Heart left ventricle (tissue), 16 donors: ENCODE data around the gene DENND6B. TPM values are rescaled to one million over a fixed set of nuclear protein-coding genes. Genes with fewer than 3 reads are reported as not detected.
A peak's percentile ranks its signal among the peaks of the same experiment; 100 is the strongest.

Source experiments
- ATAC-seq, 4 donors: fragments of 200-7000 bp; cut with Tn5 transposase; one replicate each; pipeline ENCODE4 v1.9.1; 2020 to 2022; ENCODE audit warnings: moderate library complexity in 4 of 4, mild to moderate bottlenecking in 3 of 4, moderate number of reproducible peaks in 1 of 4
- DNase-seq, 5 donors: peaks; one replicate each; pipeline ENCODE4 v3.0.0-alpha.2; 2020
- H3K27ac ChIP-seq, 12 donors: fragments of 200-600 bp; sonication (generic) in 4 of 12; one replicate each; pipeline versions ENCODE4 v1.5.0 to v1.8.0; 2016 to 2022; ENCODE audit warnings: mild to moderate bottlenecking in 2 of 12
- H3K27me3 ChIP-seq, 9 donors: fragments of 200-600 bp; sonication (generic) in 2 of 9; one replicate each; pipeline versions ENCODE4 v1.5.1 to v1.8.0; 2016 to 2022; ENCODE audit warnings: mild to moderate bottlenecking in 3 of 9
- H3K36me3 ChIP-seq, 9 donors: fragments of 200-600 bp; sonication (generic) in 2 of 9; one replicate each; pipeline versions ENCODE4 v1.5.0 to v1.8.0; 2018 to 2022; ENCODE audit warnings: mild to moderate bottlenecking in 2 of 9
- H3K4me1 ChIP-seq, 12 donors: fragments of 200-600 bp; sonication (generic) in 4 of 12; one replicate each; pipeline versions ENCODE4 v1.5.0 to v1.8.0; 2016 to 2022; ENCODE audit warnings: mild to moderate bottlenecking in 3 of 12
- H3K4me3 ChIP-seq, 12 donors: fragments of 200-600 bp; sonication (generic) in 4 of 12; one replicate each; pipeline versions ENCODE4 v1.5.0 to v1.8.0; 2017 to 2022; ENCODE audit warnings: mild to moderate bottlenecking in 9 of 12, moderate library complexity in 4 of 12
- H3K9me3 ChIP-seq, 12 donors: fragments of 200-600 bp; sonication (generic) in 4 of 12; one replicate each; pipeline versions ENCODE4 v1.5.0 to v1.8.0; 2016 to 2022; ENCODE audit warnings: mild to moderate bottlenecking in 1 of 12
- POLR2A ChIP-seq, 2 donors: fragments of 450-650 bp; IDR thresholded peaks; one replicate each; pipeline ENCODE4 v1.6.1; 2017; ENCODE audit warnings: antibody characterized with exemption in 2 of 2, mild to moderate bottlenecking in 2 of 2, moderate library complexity in 2 of 2
- WGBS, 4 donors: extraction: QIAGEN DNeasy Blood & Tissue Kit in 2 of 4; methylation state at CpG; one replicate each; pipeline versions ENCODE4 v1.1.5 to v1.1.7; 2013 to 2018; 5-methylcytosine and 5-hydroxymethylcytosine counted together
- intact Hi-C, 10 donors: fragments of 100-400 bp; cut with DNase I; formaldehyde crosslinking; loops; one replicate each; pipeline versions ENCODE4 v1.11.1 to v1.14.2; 2022
- polyA plus RNA-seq, 2 donors: library from polyadenylated mRNA; stranded (reverse); fragments of 200-250 nt; gene quantifications; one replicate each; pipeline ENCODE4 v1.2.3, GENCODE V29; 2013
- total RNA-seq, 9 donors: library from RNA; depleted of rRNA in 2 of 9; stranded (reverse); fragments of >200 nt in 2 of 9; fragmentation: NEBNext Ultra II Directional in 3 of 9; extraction: Animal tissue kit (Norgen Biotek cat#: 25700) in 3 of 9; gene quantifications; one replicate each; pipeline versions ENCODE4 v1.1.0 to v1.2.4, GENCODE V29; 2016 to 2023
- TF ChIP-seq, protein P1 (sequence below), 12 donors: fragments of 200-600 bp; sonication (generic) in 4 of 12; IDR thresholded peaks; one replicate each; pipeline versions ENCODE4 v1.5.0 to v1.8.0; 2018 to 2022; ENCODE audit warnings: antibody characterized with exemption in 12 of 12, mild to moderate bottlenecking in 5 of 12
- donor health status: ischemic (EF 13 %, LVEDD 7.1; RV severe dilation, severe dysfunction).
- donor health status: healthy with polysubstance abuse.
- donor health status: DM: no; HTN: yes; CAD: no.
- donor health status: DM: no; HTN: no; CAD: no.
- donor health status: ischemic (EF 25% LVEDD 6.9; RV normal size, moderate dysfunction).
- donor health status: ischemic (EF 25% LVEDD 5.7; RV mildly dilated, moderate dysfunction).
- donor health status: healthy.
- donor health status: DM: yes; HTN: yes; CAD: no.
- donor health status: ischemic (EF 35%, LVEDD 5.7; RV mildly dilated, moderate dysfunction).
- donor health status: nonischemic (EF 11% LVEDD 7.7; RV severe dilation, severe dysfunction).
- donor health status: DM: yes; HTN: yes; CAD: no.
- donor health status: PGD.
- donor health status: ischemic (EF 29% LVEDD 5.4; RV normal size, mild dysfunction).
- donor health status: nonischemic (EF 23%, LVEDD 6.1; RV moderate dilation, normal function).

Gene DENND6B
- total and polyA plus RNA-seq, 11 donors, result 1.0 to 3.2 (median 1.5) TPM

DNA sequence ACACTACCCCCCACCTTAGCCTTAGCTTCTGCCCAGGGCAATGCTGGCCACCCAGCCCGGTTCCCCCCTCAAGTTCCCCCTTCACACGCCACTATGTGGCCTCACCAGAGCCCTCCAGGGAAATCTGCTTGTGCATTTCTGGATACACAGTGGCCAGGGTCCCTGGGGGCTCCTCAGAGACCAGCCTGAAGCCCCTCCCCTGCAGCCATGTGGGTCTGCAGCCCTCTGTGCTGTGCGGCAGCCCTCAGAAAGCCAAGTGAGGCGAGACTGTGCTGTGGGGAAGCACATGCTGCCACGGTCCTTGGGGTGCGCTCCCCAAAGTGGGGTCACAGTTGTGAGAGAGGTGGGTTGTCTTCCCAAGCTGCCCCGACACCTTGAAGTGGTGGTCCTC is 17.2 kb downstream of the DENND6B start:
- TF ChIP-seq POLR2A (IDR thresholded peaks at IDR 0.05), result no peak
- TF ChIP-seq, protein P1, sequence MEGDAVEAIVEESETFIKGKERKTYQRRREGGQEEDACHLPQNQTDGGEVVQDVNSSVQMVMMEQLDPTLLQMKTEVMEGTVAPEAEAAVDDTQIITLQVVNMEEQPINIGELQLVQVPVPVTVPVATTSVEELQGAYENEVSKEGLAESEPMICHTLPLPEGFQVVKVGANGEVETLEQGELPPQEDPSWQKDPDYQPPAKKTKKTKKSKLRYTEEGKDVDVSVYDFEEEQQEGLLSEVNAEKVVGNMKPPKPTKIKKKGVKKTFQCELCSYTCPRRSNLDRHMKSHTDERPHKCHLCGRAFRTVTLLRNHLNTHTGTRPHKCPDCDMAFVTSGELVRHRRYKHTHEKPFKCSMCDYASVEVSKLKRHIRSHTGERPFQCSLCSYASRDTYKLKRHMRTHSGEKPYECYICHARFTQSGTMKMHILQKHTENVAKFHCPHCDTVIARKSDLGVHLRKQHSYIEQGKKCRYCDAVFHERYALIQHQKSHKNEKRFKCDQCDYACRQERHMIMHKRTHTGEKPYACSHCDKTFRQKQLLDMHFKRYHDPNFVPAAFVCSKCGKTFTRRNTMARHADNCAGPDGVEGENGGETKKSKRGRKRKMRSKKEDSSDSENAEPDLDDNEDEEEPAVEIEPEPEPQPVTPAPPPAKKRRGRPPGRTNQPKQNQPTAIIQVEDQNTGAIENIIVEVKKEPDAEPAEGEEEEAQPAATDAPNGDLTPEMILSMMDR (IDR thresholded peaks at IDR 0.05), result no peak
- Histone ChIP-seq H3K4me3 (no peak overlapping the region), H3K9me3 (no peaks in the 10 kb centered on the region), H3K4me1 (peaks cover 5 to 56% (median 37%) of the 10 kb centered on the region in 12 donors), H3K27ac (peak overlapping the region in 11 of 12 donors; percentile 74 to 95 (median 89)), H3K27me3 (no peaks in the 10 kb centered on the region), H3K36me3 (no peaks in the 10 kb centered on the region)
- intact Hi-C loops, result loop anchor here in 2 of 10 donors (5.0 kb wide), 1 partner anchor 37 kb away; the partner anchor contains the start of gene MAPK11 (in 2 of the 2)
- WGBS, 4 donors, result 72 to 86% (median 74%) methylated on average over 5 to 7 of the region's 7 CpGs
- DNase-seq (peak in 3 of 5 donors; percentile 17 to 62 (median 20)), ATAC-seq (no peak)

DNA sequence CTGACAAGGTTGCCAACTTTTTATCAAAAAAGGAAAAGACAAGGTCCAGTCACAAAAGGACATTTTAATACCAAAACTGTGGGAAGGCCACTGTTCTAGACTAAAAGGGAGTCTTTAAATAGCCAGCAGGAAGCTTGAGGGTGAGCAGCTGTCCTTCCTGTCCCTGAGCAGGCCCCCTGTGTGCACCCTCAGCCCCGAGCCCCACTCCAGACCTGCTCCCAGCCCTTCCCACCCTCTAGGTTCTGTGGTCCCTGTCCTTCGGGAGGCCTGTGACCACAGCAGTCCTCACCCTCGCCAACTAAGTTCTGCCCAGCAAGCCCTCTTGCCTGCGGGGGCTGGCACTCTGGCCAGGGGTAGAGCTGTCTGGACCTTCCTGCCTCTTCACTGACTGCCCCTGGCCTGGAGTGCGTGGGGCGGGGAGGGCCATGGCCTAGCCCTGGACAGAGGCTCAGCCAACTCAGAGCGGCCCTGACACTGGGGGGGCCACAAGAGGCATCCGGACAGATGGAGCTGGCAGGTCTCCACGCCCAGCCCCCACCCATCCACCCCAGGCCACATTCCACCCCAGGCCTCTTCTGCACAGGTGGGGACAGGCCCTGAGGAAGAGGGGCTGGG is 17.7 kb downstream of the DENND6B start:
- peak in 2 of 5 donors; percentile 32 to 38 for DNase-seq
- TF ChIP-seq POLR2A (IDR thresholded peaks at IDR 0.05), result no peak
- TF ChIP-seq, protein P1 (IDR thresholded peaks at IDR 0.05), result no peak
- H3K4me3 ChIP-seq, result no peak overlapping the region
- H3K27me3 ChIP-seq, result no peaks in the 10 kb centered on the region
- no peak for ATAC-seq
- H3K9me3 ChIP-seq, result no peaks in the 10 kb centered on the region
- intact Hi-C loops, result loop anchor here in 3 of 10 donors (1.0 to 5.0 kb wide), 2 partner anchors 18 to 37 kb away; partner anchors contain the start of genes MAPK11 (in 2 of the 3) and DENND6B (in 1 of the 3)
- peak overlapping the region; percentile 74 to 95 (median 89) for H3K27ac ChIP-seq
- H3K4me1 ChIP-seq, result peaks cover 7 to 58% (median 41%) of the 10 kb centered on the region in 12 donors
- 36 to 51% (median 37%) methylated on average over 9 of the region's 9 CpGs for WGBS, 4 donors
- H3K36me3 ChIP-seq, result no peaks in the 10 kb centered on the region

DNA sequence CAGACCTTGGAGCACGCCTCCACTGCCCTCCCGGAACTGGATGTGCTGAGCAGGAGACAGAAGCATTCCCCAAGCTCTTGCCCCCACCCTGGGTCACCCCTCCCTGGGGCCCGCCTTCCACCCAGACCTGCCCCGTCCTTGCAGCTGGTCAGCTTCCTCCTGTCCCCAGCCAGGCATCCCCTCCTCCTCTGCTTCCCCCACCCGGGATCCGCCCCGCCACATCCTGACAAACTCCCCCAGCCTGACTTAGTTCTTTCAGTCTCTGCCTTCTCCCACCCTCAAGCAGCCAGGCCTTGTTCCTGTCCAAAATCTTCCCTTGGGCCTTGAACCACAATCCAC is 18.2 kb downstream of the DENND6B start:
- TF ChIP-seq, protein P1 (IDR thresholded peaks at IDR 0.05), result no peak
- peak in 1 of 2 donors; percentile 30 for TF ChIP-seq POLR2A (IDR thresholded peaks at IDR 0.05)
- 25 to 44% (median 38%) methylated on average over 6 to 7 of the region's 7 CpGs for WGBS, 4 donors
- H3K4me1 ChIP-seq, result peaks cover 13 to 58% (median 46%) of the 10 kb centered on the region in 12 donors
- DNase-seq, result peak; percentile 90 to 94 (median 93)
- H3K27ac ChIP-seq, result peak overlapping the region; percentile 74 to 95 (median 89)
- intact Hi-C loops, result loop anchor here in 3 of 10 donors (1.0 to 5.0 kb wide), 2 partner anchors 19 to 36 kb away; partner anchors contain the start of genes MAPK11 (in 2 of the 3) and DENND6B (in 1 of the 3)
- ATAC-seq, result peak; percentile 45 to 75 (median 56)
- H3K9me3 ChIP-seq, result no peaks in the 10 kb centered on the region
- H3K27me3 ChIP-seq, result no peaks in the 10 kb centered on the region
- no peaks in the 10 kb centered on the region for H3K36me3 ChIP-seq
- peak overlapping the region in 8 of 12 donors; percentile 6 to 38 (median 31) for H3K4me3 ChIP-seq

DNA sequence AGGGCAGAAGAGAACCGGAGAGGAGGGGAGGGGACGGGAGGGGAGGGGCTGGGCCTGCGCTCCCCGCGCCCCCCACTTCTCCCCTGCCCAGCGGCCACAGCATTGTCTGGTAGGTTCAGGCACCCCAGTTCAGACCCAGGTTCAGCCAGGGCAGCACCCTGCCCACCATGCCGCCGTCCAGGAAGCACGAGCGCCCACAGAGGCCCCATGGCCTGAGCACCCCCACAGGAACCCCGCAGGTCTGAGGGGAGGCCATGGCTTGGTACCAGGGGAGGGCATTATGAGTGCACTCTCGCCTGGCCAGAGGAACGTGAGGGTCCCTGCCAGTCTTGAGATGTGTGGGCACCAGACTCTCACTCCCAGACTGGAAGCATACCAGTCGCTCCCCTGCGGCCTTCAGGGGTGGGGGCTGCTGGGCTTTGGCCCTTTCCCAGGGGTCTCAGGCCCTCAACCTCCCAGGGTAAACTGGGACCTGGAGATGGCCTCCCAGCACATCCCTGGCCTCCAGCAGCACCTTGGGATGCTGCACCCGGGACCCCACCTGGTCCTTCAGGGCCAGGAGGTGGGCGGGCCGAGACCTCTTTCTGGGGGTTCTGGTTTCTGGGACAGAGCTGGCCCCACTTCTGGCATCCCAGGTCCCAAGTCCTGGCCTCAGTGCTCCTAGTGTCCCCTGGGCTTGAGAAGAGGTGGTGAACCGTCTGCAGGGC is 18.8 kb downstream of the DENND6B start:
- Histone ChIP-seq H3K9me3 (no peaks in the 10 kb centered on the region), H3K27me3 (no peaks in the 10 kb centered on the region), H3K27ac (peak overlapping the region; percentile 74 to 95 (median 89)), H3K4me1 (peaks cover 17 to 64% (median 51%) of the 10 kb centered on the region in 12 donors), H3K36me3 (no peaks in the 10 kb centered on the region), H3K4me3 (peak overlapping the region in 8 of 12 donors; percentile 6 to 38 (median 31))
- 18 to 39% (median 28%) methylated on average over 5 to 19 of the region's 19 CpGs for WGBS, 4 donors
- DNase-seq (peak in 3 of 5 donors; percentile 36 to 54 (median 45)), ATAC-seq (no peak)
- TF ChIP-seq POLR2A (IDR thresholded peaks at IDR 0.05), result no peak
- TF ChIP-seq, protein P1 (IDR thresholded peaks at IDR 0.05), result no peak
- intact Hi-C loops, result loop anchor here in 3 of 10 donors (1.0 to 5.0 kb wide), 3 partner anchors 19 to 36 kb away; partner anchors contain the start of genes MAPK11 (in 2 of the 3) and DENND6B (in 1 of the 3)
